Loucy (cell line): ENCODE measurements around the gene HPGD.

Experiments used
- CTCF ChIP-seq: fragments of 200-600 bp; sonication (generic); conservative IDR thresholded peaks from 2 replicates; pipeline ENCODE4 v1.5.1; 2014; ENCODE audit warnings: mild to moderate bottlenecking, antibody characterized with exemption, low read length
- EZH2phosphoT487 ChIP-seq: fragments of 200-600 bp; IDR thresholded peaks from 2 replicates; pipeline ENCODE4 v1.6.1; 2018; ENCODE audit warnings: antibody characterized with exemption, mild to moderate bottlenecking, moderate library complexity, borderline replicate concordance

DNA sequence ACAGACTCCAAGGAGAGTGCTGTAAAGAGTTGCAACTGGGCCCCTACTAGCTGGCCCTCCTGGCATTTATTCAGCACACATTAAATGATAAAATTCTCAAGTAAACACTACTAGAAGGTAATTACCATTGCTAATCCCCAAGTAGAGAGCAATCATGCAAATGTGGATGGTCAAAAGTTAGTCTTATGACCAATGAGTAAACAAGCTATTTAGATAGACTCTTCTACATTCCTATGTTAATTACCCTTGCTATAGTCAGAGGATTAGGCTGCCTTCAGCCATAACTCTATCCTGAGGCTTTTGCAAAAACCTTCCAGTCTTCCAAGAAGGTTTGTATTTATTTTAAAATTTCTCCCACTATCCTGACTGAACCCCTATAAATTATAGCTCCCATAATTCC lies 28.3 kb upstream of the HPGD start:
- TF ChIP-seq CTCF: no peak
- no peak for TF ChIP-seq EZH2phosphoT487
